NB4 (cell line): Measurements from ENCODE around the gene ENHO.

Source experiments
- CTCF ChIP-seq: IDR thresholded peaks from one replicate; pipeline ENCODE4 v1.5.1; 2012; ENCODE audit warnings: low read depth, low read length
- POLR2A ChIP-seq: IDR thresholded peaks from 2 replicates; pipeline ENCODE4 v1.6.1; 2011; ENCODE audit warnings: mild to moderate bottlenecking; ENCODE audit not compliant: insufficient read length; ENCODE audit errors: extremely low read depth

- TF ChIP-seq CTCF, result no peak
- TF ChIP-seq POLR2A, result no peak
Measured at GRCh38 chr9:34551751-34552605, 29.2 kb upstream of the ENHO start.
